Upper lobe of left lung (tissue), 4 donors: ENCODE measurements around the gene ITGA11.

Source experiments
- POLR2A ChIP-seq, 4 donors: fragments of 450-650 bp; IDR thresholded peaks; one replicate each; pipeline ENCODE4 v1.5.1; 2016 to 2017; ENCODE audit warnings: antibody characterized with exemption in 4 of 4, mild to moderate bottlenecking in 2 of 4
- POLR2AphosphoS5 ChIP-seq, 2 donors: sonication (generic); formaldehyde crosslinking; IDR thresholded peaks; one replicate each; pipeline ENCODE4 v1.5.1; 2017; ENCODE audit warnings: antibody characterized with exemption in 2 of 2
- TF ChIP-seq, protein P1 (sequence below), 6 experiments: fragments of 450-650 bp in 4 of 6; fragments of 200-600 bp in 2 of 6; sonication (generic) in 2 of 6; IDR thresholded peaks; one replicate each; pipeline ENCODE4 v1.5.1; 2016 to 2019; ENCODE audit warnings: antibody characterized with exemption in 6 of 6

DNA sequence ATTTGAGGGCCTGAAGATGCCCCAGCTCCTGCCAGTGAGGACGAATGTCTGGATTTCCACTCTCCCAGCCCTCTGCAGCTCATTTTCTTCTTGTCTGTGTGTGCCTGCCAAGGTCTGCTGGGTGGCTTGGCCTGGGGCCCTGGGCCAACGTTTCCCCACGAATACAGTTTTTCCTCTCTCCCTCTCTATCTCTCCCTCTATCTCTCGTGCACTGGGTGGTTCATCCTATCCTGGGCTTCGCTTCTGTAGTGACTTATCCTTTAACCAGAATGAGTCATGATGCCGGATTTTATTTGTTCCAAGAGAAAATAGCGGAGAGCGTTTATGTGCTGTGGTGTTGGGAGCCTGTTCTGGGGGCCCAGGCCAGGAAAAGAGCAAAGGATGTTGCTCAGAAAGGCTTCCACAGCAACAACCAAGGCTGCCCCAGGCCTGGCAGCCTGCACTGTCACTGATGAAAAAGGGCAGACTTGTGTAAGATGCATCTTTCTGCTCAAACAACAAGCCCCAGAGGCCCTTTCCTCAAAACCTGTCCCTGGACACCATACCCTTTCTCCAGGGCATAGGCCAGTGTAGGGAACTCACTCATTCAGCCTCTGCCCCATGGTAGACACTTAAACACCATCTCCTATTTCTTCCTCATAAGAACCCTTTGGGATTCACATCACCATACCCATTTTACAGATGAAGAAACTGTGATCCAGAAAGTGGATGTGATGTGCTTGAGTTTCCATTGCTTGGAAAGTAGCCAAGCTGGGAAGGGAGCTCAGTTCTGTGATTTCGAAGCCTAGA is 47.3 kb downstream of the ITGA11 start:
- TF ChIP-seq POLR2A (IDR thresholded peaks at IDR 0.05) (no peak), POLR2AphosphoS5 (IDR thresholded peaks at IDR 0.05) (no peak)
- TF ChIP-seq, protein P1, sequence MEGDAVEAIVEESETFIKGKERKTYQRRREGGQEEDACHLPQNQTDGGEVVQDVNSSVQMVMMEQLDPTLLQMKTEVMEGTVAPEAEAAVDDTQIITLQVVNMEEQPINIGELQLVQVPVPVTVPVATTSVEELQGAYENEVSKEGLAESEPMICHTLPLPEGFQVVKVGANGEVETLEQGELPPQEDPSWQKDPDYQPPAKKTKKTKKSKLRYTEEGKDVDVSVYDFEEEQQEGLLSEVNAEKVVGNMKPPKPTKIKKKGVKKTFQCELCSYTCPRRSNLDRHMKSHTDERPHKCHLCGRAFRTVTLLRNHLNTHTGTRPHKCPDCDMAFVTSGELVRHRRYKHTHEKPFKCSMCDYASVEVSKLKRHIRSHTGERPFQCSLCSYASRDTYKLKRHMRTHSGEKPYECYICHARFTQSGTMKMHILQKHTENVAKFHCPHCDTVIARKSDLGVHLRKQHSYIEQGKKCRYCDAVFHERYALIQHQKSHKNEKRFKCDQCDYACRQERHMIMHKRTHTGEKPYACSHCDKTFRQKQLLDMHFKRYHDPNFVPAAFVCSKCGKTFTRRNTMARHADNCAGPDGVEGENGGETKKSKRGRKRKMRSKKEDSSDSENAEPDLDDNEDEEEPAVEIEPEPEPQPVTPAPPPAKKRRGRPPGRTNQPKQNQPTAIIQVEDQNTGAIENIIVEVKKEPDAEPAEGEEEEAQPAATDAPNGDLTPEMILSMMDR (IDR thresholded peaks at IDR 0.05): no peak
